Activated CD4-positive, CD25-positive, alpha-beta regulatory T cell (primary cell): Measurements from ENCODE around the gene NUDT8.

Experiments
- DNase-seq, 4 experiments: peaks; one replicate each; lab custom pipeline; 2025; lab: John Stamatoyannopoulos, UW

The NUDT8 gene, protein sequence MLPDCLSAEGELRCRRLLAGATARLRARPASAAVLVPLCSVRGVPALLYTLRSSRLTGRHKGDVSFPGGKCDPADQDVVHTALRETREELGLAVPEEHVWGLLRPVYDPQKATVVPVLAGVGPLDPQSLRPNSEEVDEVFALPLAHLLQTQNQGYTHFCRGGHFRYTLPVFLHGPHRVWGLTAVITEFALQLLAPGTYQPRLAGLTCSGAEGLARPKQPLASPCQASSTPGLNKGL

DNA sequence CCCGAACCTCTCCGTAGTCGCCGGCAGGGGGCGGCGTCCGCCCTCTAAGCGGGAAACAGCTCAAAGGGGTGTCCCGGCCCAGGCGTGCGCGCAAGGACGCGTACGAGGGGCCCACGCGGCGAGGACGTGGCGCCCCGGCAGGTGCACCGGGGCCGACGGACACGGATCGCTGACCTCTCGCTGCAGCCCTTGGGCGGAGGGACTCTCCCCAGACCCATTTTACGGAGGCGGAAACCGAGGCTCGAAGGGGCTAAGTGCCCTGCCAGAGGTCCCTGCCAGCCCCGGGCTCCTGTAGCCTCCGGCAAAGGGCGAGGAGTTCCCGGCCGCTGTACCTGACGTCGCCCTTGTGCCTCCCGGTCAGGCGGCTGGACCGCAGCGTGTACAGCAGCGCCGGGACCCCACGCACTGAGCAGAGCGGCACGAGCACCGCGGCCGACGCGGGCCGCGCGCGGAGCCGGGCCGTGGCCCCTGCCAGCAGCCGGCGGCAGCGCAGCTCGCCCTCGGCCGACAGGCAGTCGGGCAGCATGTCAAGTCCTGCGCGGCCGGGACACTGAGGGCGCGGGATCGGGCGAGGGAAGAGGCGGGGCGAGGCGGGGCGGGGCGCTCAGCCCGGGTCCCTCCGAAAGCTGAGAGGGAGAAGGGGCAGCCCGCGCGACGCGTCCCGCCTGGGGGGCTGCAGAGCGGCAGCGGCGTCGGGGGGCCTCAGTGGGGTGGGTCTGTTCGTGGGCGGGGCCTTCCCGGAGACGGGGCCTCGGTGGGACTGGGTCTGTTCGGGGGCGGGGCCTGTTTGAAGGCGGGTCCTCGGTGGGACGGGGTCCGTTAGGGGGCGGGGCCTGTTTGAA lies at the start of gene NUDT8:
Gene NUDT8, minus strand, starts transcription at position 552 of the 842 bp plus-strand sequence. Its CDS starts 26 bp downstream, at position 526.
- peak; percentile 68 to 80 (median 76) for DNase-seq

DNA sequence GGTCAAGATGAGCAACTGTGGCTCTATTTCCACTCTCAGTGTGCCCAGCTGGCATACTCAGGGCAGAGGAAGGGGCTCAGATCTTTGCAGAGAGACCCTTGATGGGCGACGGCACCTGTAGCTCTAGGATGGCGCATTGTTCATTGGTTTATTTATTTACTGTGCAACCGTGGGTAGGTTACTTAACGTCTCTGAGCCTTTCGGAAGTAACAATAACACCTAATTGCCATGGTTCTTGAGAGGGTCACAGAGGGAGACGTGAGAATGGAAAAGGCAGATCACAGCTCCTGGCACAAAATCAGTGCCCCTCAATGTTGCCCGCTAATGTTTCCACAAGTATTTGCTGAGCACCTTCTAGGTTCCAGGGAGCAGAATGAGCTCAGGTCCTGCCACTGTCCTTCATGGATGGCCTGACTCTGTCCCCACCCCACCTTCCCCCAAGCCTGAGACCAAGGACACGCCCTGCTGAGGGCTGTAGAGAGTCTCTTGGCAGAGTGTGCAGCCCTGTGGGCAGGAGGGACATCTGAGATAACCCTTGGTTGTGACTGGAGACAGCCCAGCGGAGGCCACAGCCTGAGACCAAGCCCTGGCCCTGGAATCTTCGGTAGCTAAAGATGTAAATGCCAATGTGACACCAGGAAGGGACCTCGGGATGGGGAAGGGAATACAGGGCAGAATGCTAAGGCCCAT lies 45.5 kb upstream of the NUDT8 start:
- no peak for DNase-seq

DNA sequence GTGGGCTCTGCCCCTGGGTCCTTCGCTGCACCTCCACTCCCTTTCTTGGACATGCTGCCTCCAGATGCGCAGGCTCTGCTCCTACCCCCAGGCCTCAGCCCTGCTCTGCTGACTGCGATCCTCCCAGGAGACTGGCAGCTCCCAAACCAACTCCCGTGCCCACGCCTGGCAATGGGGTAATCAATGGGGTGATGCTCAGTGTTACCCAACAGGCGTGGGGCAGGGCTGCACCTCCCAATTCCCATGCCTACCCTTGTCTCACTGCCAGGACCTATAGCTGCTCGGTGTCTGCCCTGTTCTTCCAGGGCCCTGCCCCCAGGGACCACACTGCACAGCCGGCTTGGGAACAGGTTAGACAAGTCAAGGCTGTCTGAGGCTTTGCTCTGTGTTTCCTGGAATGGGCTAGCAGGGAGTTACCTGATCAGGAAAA lies 44.7 kb upstream of the NUDT8 start, which contains the start of gene ALDH3B2:
Gene ALDH3B2, minus strand, starts transcription at position 182 of the 430 bp plus-strand sequence. CDS start 7,688 bp downstream, outside the sequence.
- no peak for DNase-seq

DNA sequence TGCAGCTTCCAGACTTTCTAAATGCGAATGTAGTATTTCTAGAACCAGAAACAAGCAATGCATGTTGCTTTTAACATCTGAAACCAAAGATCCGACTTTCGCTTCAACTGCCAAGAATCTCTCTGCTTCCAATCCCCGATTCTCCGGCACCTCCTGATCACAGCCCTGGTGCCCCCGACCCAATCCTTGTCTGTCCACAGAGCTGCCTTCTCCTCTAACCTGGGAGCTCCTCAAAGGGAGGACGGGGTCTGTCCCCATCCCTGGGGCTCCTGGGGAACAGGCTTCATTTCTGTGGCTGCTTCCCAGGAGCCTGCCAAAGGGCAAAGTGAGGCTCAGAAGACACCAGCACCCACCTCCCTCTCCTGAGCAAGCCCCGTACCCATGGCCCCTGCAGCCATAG lies 44.2 kb upstream of the NUDT8 start:
- no peak for DNase-seq

DNA sequence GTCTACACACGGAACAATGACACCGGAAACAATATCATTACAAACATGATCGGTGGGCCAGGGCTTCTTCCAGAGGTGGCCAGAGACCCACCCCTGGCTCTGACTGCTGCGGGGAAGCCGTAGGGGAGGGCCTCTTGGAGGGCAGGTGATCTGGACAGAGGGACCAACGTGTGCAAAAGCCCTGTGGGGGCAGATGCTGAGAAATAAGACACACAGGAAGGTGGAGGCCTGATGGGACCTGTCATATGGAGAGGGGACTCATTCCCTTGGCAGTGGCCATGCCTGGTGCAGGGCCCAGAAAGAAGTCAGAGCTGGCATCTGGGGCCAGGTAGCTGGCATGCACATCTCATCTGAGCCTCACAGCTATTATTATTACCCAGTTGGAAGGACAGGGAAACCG lies 43.6 kb upstream of the NUDT8 start:
- DNase-seq: no peak

DNA sequence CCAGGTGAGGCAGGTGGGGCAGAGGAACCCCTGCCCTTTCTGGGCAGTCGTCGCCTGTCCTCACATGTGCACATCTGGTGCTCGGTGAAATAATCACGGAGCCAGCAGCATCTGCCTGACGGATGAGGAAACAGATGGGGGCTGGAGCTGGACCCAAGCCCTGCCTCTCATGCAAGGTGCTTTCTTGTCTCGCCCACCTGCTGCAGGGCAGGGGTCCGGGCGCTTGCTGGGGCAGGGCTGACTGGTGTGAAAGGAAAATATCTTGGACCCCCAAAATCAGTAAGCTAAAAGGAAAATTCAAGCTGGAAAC lies 41.4 kb upstream of the NUDT8 start:
- no peak for DNase-seq

DNA sequence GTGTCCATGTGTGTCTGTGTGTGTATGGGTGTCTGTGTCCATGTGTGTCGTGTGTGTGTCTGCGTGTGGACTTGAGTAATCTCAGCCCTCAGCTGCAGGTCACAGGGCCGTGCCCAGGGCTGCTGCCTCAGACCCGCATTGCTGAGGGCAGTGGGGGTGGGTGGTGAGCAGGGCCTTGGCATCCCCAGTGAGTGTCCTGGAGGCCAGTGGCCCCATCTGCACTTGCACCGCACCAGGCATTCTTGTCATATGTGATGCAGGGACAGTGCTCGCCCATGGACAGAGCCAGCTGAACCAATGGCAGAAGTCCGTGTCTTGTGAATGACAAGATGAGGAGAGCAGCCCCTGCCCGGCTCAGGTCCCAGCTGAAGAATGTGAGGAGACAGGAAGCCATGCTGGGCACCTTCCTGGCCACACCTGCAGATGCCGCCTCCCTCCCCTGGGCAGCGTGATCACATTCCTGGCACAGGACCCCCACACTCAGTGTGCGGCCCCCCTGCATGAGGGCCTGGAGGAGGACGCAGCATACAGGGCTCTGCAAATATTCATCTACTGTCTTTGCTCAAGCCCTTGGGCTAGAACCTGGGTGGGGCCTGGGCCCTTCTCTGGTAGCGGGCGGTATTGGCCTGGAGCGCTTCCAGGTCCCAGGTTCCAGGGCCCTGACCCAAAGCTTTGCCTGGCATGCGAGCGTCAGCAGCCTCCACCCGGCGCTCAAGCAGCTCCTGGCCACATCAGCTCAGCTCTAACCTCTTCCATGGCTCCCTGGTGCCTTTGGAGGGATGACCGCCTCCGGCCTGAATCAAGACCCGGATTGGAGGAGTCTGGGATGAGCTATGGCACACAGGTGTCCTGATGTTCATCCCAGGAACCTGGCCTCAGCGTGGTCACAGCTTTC lies 40.8 kb upstream of the NUDT8 start:
- DNase-seq: no peak

GRCh38 chr11:67668192-67668551 lies 38.4 kb upstream of the NUDT8 start:
- DNase-seq: no peak

DNA sequence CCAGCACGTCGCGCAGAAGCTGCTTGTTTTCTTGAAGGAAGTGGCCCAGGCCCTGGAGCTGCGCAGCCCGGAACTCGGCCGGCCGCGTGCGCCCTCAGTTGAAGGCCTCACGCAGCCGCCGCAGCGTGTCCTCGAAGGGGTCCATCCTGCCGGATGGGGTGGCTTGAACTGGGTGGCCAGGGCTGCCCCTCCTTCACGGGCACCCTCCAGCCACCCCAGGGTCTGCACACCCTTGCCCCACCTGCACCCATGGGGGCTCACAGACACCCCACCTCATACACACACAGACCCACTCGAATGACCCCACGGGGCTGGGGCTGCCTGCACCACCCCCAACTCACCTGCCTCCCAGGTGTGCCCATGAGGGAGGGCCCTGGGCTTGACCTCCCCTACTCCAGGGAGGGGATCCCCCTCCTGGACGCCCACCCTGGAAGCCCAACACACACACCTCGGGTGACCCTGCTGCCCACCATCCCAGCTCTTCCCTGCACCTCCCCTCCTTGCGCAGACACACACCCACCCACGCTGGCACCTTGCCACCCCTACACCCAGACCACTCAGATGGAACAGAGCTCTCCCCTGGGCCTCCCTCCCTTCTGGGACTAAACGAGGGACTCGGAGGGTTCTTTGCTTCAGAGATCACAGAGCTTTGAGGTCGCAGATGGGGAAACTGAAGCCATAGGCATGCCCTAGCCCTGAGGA lies 37.9 kb upstream of the NUDT8 start:
- DNase-seq: no peak

- no peak for DNase-seq
These were observed 37.1 kb upstream of the NUDT8 start for GRCh38 chr11:67666676-67667489.

GRCh38 chr11:67666303-67666645 lies 36.5 kb upstream of the NUDT8 start:
- no peak for DNase-seq

GRCh38 chr11:67665541-67666302 lies 36.0 kb upstream of the NUDT8 start:
- DNase-seq: no peak

DNA sequence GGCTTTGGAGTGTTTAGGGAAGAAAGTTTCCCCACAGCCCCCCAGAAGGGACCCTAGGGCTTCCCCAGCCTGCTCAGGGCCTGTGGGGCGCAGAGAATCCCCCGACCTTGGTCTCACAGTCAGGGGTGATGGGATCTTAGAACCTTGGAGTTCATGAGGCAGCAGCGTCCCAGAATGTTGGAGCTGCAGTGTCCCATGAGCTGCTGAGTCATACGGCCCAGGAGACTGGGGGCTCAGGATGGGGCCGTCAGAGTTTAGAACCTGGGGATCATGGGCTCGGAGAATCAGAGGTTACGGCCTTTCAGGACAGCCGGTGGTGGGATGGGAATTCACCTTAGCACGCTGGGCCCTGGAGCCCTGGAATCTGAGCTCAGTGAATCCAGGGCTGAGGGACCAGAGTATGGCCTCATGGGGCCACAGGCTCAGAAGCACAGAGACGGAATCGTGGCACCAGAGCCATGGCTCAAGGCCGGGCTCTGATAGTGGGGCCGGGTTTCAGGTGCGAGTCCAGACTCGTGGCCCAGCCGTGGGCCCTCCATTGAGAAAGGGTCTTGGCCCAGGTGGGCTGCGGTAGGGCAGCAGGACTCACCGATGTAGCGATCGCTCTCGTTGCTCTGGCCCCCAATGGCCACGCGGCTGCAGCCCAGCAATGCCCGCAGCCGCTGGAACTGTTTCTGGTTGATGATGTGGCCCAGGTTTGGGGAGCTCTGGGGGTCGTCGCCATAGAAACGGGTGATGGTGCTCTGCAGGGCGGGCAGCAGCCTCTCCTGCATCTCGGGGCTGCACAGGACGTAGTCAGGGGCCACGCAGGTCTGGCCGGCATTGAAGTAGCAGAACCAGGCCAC lies 35.2 kb upstream of the NUDT8 start:
- no peak for DNase-seq

DNA sequence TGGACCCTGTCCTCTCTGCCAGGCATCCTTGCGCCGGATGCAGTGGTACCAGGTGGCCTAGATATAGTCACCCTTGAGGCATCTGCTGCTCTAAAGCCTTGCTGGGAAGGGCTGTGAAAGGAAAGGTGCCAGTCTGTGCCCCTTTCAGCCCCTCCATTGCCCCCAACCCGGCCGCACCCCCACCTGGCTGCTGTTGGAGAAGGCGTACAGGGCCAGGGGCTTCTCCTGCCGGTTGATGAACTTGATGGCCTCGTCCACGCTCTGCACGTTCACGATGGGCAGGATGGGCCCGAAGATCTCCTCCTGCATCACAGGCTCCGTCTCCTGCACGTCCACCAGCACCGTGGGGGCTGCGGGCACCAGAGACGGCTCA lies 34.5 kb upstream of the NUDT8 start:
- DNase-seq: no peak

DNA sequence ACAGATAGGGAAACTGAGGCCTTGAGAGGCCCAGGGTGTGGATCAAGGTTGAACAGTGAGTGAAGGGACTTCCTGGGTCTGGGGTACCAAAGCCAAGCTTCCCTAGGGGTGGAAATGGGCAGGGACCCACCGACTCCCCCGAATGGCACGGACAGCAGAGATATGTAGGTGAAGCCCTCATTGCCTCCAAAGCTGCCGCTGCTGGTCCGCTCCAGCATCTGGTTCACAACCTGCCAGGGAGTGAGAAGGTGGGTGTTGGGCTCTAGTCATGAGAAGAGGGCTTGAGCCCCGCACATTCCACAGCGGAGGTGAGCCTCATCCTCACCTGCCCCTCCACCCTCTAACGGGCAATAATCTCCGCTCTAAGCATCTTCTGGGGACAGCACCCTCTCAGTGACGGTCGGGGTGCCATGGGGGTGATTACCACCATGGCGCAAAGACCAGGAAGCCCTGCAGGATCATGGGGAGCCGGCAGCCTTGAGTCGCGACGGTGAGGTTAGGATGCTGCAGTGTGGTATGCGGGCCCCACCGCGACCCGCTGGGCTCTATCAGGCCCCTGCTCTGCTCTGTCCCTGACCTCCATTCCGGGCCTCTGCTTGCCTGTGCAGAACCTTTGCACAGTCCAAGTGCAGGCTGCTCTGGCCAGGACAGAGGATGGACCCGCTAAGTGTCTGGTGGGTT lies 33.9 kb upstream of the NUDT8 start:
- DNase-seq: no peak

GRCh38 chr11:67662835-67663531 lies 33.2 kb upstream of the NUDT8 start:
- DNase-seq: no peak

GRCh38 chr11:67662142-67662834 lies 32.6 kb upstream of the NUDT8 start:
- no peak for DNase-seq
